Sigmoid colon (tissue), 4 donors: ENCODE results near the gene PRXL2B.

Experiments
- CTCF ChIP-seq, 4 experiments: fragments of 450-650 bp in 3 of 4; fragments of 200-600 bp in 1 of 4; IDR thresholded peaks; one replicate each; pipeline ENCODE4 v1.5.1; 2016 to 2019; ENCODE audit warnings: antibody characterized with exemption in 4 of 4, mild to moderate bottlenecking in 3 of 4, moderate library complexity in 2 of 4
- EP300 ChIP-seq, 4 donors: sonication (generic); formaldehyde crosslinking; IDR thresholded peaks; one replicate each; pipeline ENCODE4 v1.6.1; 2017; ENCODE audit warnings: antibody characterized with exemption in 4 of 4
- POLR2A ChIP-seq, 2 donors: fragments of 450-650 bp; IDR thresholded peaks; one replicate each; pipeline ENCODE4 v1.6.1; 2016; ENCODE audit warnings: antibody characterized with exemption in 2 of 2, mild to moderate bottlenecking in 2 of 2, moderate library complexity in 2 of 2
- POLR2AphosphoS5 ChIP-seq, 4 donors: sonication (generic); formaldehyde crosslinking; IDR thresholded peaks; one replicate each; pipeline ENCODE4 v1.6.1; 2017; ENCODE audit warnings: antibody characterized with exemption in 4 of 4

GRCh38 chr1:2546515-2547209, 39.9 kb upstream of the PRXL2B start:
- TF ChIP-seq CTCF (IDR thresholded peaks at IDR 0.05) (no peak), EP300 (IDR thresholded peaks at IDR 0.05) (no peak), POLR2AphosphoS5 (IDR thresholded peaks at IDR 0.05) (peak; percentile 23 to 70 (median 52)), POLR2A (IDR thresholded peaks at IDR 0.05) (peak in 1 of 2 donors; percentile 50)
